BE2C (cell line): Measurements from ENCODE around the gene SRPRB. TPM values are rescaled to one million over a fixed set of nuclear protein-coding genes. Genes with fewer than 3 reads are reported as not detected.

Experiments used
- DNase-seq: peaks from one replicate; pipeline ENCODE4 v3.0.0-alpha.2; 2020
- H3K27me3 ChIP-seq: fragments of 250-450 bp; sonication (Bioruptor Pico); 2 replicates; pipeline ENCODE4 v1.5.1; 2020; ENCODE audit warnings: mild to moderate bottlenecking
- H3K36me3 ChIP-seq: fragments of 250-450 bp; sonication (Bioruptor Pico); 2 replicates; pipeline ENCODE4 v1.5.1; 2020; ENCODE audit warnings: mild to moderate bottlenecking
- H3K4me1 ChIP-seq: fragments of 250-450 bp; sonication (Bioruptor Pico); 2 replicates; pipeline ENCODE4 v1.5.1; 2020
- H3K4me3 ChIP-seq: 2 replicates; pipeline ENCODE4 v1.5.1; 2011; ENCODE audit warnings: low read depth, low read length
- H3K9me3 ChIP-seq: fragments of 250-450 bp; sonication (Bioruptor Pico); 2 replicates; pipeline ENCODE4 v1.5.1; 2020
- CTCF ChIP-seq: IDR thresholded peaks from 2 replicates; pipeline ENCODE4 v1.5.1; 2012; ENCODE audit warnings: mild to moderate bottlenecking, low read depth, low read length
- polyA plus RNA-seq: library from polyadenylated mRNA; unstranded; fragments of >200 nt; gene quantifications from one replicate; pipeline ENCODE4 v1.2.1, GENCODE V29; 2012; ENCODE audit warnings: low read depth, missing spikeins; ENCODE audit not compliant: insufficient read length, insufficient read depth

Gene SRPRB, protein sequence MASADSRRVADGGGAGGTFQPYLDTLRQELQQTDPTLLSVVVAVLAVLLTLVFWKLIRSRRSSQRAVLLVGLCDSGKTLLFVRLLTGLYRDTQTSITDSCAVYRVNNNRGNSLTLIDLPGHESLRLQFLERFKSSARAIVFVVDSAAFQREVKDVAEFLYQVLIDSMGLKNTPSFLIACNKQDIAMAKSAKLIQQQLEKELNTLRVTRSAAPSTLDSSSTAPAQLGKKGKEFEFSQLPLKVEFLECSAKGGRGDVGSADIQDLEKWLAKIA
- 172 TPM for polyA plus RNA-seq

DNA sequence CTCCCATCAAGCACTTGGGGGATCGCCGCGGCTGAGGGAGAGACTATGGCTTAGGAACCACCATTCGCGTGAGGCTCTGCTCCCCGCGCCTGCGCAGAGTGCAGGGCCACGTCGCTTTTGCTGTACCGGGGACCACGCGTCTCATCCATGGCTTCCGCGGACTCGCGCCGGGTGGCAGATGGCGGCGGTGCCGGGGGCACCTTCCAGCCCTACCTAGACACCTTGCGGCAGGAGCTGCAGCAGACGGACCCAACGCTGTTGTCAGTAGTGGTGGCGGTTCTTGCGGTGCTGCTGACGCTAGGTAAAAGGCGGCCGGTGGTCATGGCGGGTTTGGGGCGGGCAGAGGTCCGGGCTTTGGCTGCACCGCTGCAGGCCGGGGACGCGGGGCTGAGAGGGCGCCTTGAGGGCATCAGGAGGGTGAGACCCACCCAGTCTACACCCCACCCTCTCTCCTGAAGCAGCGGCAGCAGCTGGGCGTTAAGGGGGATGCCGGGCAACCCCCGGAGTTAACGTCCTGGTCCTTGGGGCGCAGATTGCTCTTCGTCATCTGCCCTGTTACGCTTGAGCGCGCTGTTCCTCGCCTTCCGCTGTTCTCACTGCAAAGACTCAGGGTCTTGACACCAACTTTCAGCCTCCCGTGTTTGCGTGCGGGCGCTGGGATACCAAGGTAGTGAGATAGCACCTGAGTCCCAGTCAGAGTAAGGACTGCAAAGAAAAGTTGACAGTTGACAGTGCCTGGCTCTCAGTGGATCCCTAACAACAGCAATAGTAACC lies at the start of gene SRPRB:
SRPRB (plus strand) TSS at position 114 of the 774 bp plus-strand sequence; CDS start at position 148, 34 bp downstream.
- peaks cover 26% of the 10 kb centered on the region for H3K36me3 ChIP-seq
- no peaks in the 10 kb centered on the region for H3K27me3 ChIP-seq
- peak; percentile 97 for DNase-seq
- no peaks in the 10 kb centered on the region for H3K4me1 ChIP-seq
- no peak for TF ChIP-seq CTCF
- H3K9me3 ChIP-seq: no peaks in the 10 kb centered on the region
- H3K4me3 ChIP-seq: peak within 1 kb of the TSS; percentile 95

DNA sequence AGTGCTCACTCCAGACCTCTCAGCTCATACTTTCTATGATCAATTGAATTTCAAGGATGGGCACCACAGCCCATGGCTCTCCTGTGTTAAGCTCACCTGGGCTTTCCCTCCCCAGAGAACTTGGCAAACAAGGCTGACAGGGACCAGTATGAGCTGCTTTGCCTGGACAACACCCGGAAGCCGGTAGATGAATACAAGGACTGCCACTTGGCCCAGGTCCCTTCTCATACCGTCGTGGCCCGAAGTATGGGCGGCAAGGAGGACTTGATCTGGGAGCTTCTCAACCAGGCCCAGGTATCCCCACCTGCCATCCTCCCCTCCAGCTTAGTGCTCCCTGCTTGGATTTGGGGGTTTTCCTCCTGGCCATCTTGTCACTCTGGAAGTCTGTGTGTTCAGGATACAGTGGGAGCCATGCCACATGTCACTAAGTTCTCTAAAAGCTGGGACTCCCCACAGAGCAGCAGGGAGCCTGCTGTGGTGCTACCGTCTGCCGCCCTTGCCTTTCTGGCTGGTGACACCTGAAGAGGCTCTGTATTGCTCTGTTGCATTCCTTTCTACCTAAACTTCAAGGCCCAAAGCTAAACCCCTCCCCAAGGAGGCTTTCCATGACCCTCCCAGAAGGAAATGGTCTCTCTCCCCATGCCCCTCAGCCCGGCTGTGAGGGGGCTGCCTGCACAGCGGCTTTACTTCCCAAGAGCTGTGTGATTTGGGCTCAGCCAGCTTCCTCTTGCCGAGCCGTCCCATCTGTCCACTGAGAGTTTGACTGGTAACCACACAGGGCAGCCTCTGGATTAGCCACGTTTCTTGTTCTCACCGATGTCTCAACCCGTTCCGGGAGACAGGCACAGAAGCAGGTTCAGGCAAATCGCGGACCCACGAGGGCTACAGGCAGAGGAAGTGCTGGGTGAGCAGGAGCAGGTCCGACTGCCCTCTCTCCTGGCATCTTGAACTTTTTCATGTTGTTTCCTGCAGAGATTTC lies 48.6 kb upstream of the SRPRB start:
- H3K4me3 ChIP-seq: no peak overlapping the region
- H3K9me3 ChIP-seq: no peaks in the 10 kb centered on the region
- no peak for TF ChIP-seq CTCF
- DNase-seq: no peak
- H3K27me3 ChIP-seq: peaks cover 11% of the 10 kb centered on the region; the same call in 1 of the 2 replicates
- no peaks in the 10 kb centered on the region for H3K36me3 ChIP-seq
- H3K4me1 ChIP-seq: no peaks in the 10 kb centered on the region

DNA sequence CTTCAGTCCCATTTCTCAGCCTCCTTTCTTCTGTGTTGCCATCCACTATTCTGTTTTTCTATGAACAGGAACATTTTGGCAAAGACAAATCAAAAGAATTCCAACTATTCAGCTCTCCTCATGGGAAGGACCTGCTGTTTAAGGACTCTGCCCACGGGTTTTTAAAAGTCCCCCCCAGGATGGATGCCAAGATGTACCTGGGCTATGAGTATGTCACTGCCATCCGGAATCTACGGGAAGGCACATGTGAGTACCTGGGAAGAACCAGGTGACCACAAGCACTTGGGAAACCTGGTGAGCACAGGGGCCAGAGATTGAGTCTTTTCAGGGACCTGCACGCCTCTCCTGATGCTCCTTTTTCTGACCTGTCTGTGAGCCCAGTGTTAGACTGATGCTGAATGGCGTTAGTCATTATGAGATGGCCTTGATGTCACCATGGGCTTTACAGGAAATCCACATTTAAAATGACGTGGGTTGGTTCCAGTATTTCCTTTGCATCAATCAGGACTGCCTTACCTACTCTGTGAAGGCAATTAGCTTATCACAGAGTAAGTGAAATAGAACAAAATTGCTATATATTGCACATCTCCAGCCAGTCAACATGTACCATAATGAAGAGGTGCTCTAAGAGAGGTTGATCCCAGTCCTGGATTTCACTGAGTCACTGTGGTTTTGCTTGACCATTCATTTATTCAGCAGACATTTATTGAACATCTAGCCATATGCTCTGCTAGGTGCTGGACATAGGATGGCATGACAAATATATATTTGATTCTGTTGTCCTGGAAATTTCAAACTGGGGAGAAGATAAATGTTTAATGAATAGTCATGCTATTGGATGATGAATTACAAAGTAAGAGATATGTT lies 47.7 kb upstream of the SRPRB start:
- no peak for DNase-seq
- H3K4me1 ChIP-seq: no peaks in the 10 kb centered on the region
- H3K27me3 ChIP-seq: peaks cover 17% of the 10 kb centered on the region; the same call in 1 of the 2 replicates
- no peaks in the 10 kb centered on the region for H3K36me3 ChIP-seq
- no peaks in the 10 kb centered on the region for H3K9me3 ChIP-seq
- TF ChIP-seq CTCF: no peak
- H3K4me3 ChIP-seq: no peak overlapping the region

GRCh38 chr3:133758568-133758928 lies 47.1 kb upstream of the SRPRB start:
- Histone ChIP-seq H3K27me3 (peaks cover 21% of the 10 kb centered on the region; the same call in 1 of the 2 replicates), H3K36me3 (no peaks in the 10 kb centered on the region), H3K9me3 (no peaks in the 10 kb centered on the region), H3K4me3 (no peak overlapping the region), H3K4me1 (no peaks in the 10 kb centered on the region)
- DNase-seq: no peak
- TF ChIP-seq CTCF: no peak

DNA sequence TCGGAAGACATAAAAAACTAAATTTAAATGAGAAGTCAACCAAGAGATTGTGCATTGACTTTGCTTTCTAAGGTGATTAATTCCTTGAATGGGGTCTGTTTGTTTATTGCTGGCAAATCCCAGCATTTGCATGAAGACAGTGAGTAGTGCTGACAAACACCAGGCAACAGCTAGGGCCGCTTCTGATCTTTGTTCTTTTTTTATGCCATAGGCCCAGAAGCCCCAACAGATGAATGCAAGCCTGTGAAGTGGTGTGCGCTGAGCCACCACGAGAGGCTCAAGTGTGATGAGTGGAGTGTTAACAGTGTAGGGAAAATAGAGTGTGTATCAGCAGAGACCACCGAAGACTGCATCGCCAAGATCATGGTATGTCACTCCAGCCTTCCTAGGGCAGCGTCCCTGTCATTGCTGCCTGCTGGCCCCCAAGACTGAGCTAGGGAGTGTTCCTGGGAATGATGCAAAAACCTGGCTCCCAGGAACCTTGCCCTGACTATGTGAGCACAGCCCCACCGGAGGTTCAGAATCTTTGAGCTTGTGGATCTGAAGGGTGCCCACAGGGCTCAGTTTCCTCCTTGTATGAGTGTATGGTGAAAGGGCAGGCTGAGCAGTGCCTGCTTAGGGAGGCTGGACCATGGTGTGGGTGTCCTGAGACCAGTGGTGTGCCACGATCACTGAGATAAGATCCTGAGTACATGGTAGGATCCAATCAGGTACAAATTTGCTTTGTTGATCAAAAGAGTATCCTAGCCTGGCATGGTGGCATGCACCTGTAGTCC lies 46.5 kb upstream of the SRPRB start:
- no peak for DNase-seq
- TF ChIP-seq CTCF: no peak
- H3K36me3 ChIP-seq: no peaks in the 10 kb centered on the region
- H3K4me3 ChIP-seq: no peak overlapping the region
- no peaks in the 10 kb centered on the region for H3K4me1 ChIP-seq
- H3K9me3 ChIP-seq: no peaks in the 10 kb centered on the region
- H3K27me3 ChIP-seq: peaks cover 21% of the 10 kb centered on the region; the same call in 1 of the 2 replicates
